Activated T-cell treated with anti-CD3 and anti-CD28 coated beads, Interleukin-2, amount 50 U/mL, for 4 hours (primary cell): ENCODE results near the gene PHF5A. TPM values are rescaled to one million over a fixed set of nuclear protein-coding genes. Genes with fewer than 3 reads are reported as not detected.
"Not testable (repeated sequence)": the region's sequence is repeated elsewhere in the genome, so short reads cannot be mapped to it uniquely, and the experiment has no call there.

Experiments
- ATAC-seq, 2 donors: fragments of 200-7000 bp; cut with Tn5 transposase; one replicate each; pipeline ENCODE4 v1.10.0; 2021
- DNase-seq: peaks from one replicate; pipeline ENCODE4 v3.0.0-alpha.2; 2020
- H3K27me3 Mint-ChIP-seq: one replicate; pipeline ENCODE4 v1.8.0; 2021; ENCODE audit warnings: low read depth, mixed read lengths
- H3K36me3 Mint-ChIP-seq: one replicate; pipeline ENCODE4 v1.8.0; 2022; ENCODE audit warnings: mixed read lengths; ENCODE audit not compliant: insufficient read depth
- H3K4me1 Mint-ChIP-seq: one replicate; pipeline ENCODE4 v1.8.0; 2021; ENCODE audit warnings: low read depth, mixed read lengths
- H3K4me3 Mint-ChIP-seq: one replicate; pipeline ENCODE4 v1.8.0; 2021; ENCODE audit warnings: mild to moderate bottlenecking, moderate library complexity, mixed read lengths
- H3K9me3 Mint-ChIP-seq: one replicate; pipeline ENCODE4 v1.8.0; 2021; ENCODE audit warnings: mixed read lengths
- total RNA-seq, 3 donors: library from RNA; stranded (reverse); gene quantifications; one replicate each; pipeline ENCODE4 v1.2.1, GENCODE V29; 2021

The PHF5A gene
- total RNA-seq, 3 donors from 2014 or later, result 138 to 164 (median 144) TPM

- Mint-ChIP-seq H3K27me3 (no peaks in the 10 kb centered on the region), H3K4me3 (peak within 1 kb of the TSS; percentile 97), H3K4me1 (peaks cover 18% of the 10 kb centered on the region), H3K9me3 (no peaks in the 10 kb centered on the region), H3K36me3 (peaks cover 9% of the 10 kb centered on the region)
- ATAC-seq (peak; percentile 53 to 56), DNase-seq (peak; percentile 92)
Observed at GRCh38 chr22:41446639-41447434, 21.7 kb downstream of the PHF5A start, which contains the start of gene TOB2. TSS of gene TOB2 (minus strand) at chr22:41446801. CDS start at chr22:41437345, 9,456 bp downstream.

GRCh38 chr22:41446057-41446501 lies 22.4 kb downstream of the PHF5A start:
- Mint-ChIP-seq H3K27me3 (no peaks in the 10 kb centered on the region), H3K9me3 (no peaks in the 10 kb centered on the region), H3K36me3 (peaks cover 9% of the 10 kb centered on the region), H3K4me3 (peak overlapping the region; percentile 97), H3K4me1 (peaks cover 21% of the 10 kb centered on the region)
- DNase-seq (no peak), ATAC-seq (no peak)

GRCh38 chr22:41445129-41446056 lies 23.1 kb downstream of the PHF5A start:
- DNase-seq (no peak), ATAC-seq (no peak)
- peaks cover 22% of the 10 kb centered on the region for H3K4me1 Mint-ChIP-seq
- H3K27me3 Mint-ChIP-seq, result no peaks in the 10 kb centered on the region
- peak overlapping the region; percentile 97 for H3K4me3 Mint-ChIP-seq
- no peaks in the 10 kb centered on the region for H3K9me3 Mint-ChIP-seq
- H3K36me3 Mint-ChIP-seq, result peaks cover 9% of the 10 kb centered on the region

GRCh38 chr22:41444360-41445128 lies 23.9 kb downstream of the PHF5A start:
- H3K4me3 Mint-ChIP-seq, result peak overlapping the region; percentile 97
- ATAC-seq (peak; percentile 47), DNase-seq (peak; percentile 77)
- H3K27me3 Mint-ChIP-seq, result no peaks in the 10 kb centered on the region
- H3K4me1 Mint-ChIP-seq, result peaks cover 22% of the 10 kb centered on the region
- no peaks in the 10 kb centered on the region for H3K9me3 Mint-ChIP-seq
- H3K36me3 Mint-ChIP-seq, result peaks cover 9% of the 10 kb centered on the region

GRCh38 chr22:41442240-41442792 lies 26.2 kb downstream of the PHF5A start:
- Mint-ChIP-seq H3K4me3 (no peak overlapping the region), H3K4me1 (peaks cover 18% of the 10 kb centered on the region), H3K9me3 (no peaks in the 10 kb centered on the region), H3K27me3 (no peaks in the 10 kb centered on the region), H3K36me3 (peaks cover 11% of the 10 kb centered on the region)
- no peak for ATAC-seq
- no peak for DNase-seq

GRCh38 chr22:41440511-41440910 lies 28.0 kb downstream of the PHF5A start:
- not testable (repeated sequence) for DNase-seq, ATAC-seq, H3K27me3 Mint-ChIP-seq, H3K4me3 Mint-ChIP-seq, H3K9me3 Mint-ChIP-seq
- Mint-ChIP-seq H3K4me1 (peaks cover 18% of the 10 kb centered on the region), H3K36me3 (peaks cover 26% of the 10 kb centered on the region)

GRCh38 chr22:41437198-41437597 lies 31.3 kb downstream of the PHF5A start:
- H3K9me3 Mint-ChIP-seq, result no peaks in the 10 kb centered on the region
- H3K36me3 Mint-ChIP-seq, result peaks cover 19% of the 10 kb centered on the region
- no peak for ATAC-seq

GRCh38 chr22:41436322-41437113 lies 32.0 kb downstream of the PHF5A start:
- H3K4me3 Mint-ChIP-seq, result no peak overlapping the region
- H3K9me3 Mint-ChIP-seq, result no peaks in the 10 kb centered on the region
- H3K4me1 Mint-ChIP-seq, result peaks cover 6% of the 10 kb centered on the region
- no peak for ATAC-seq
- no peaks in the 10 kb centered on the region for H3K27me3 Mint-ChIP-seq
- no peak for DNase-seq
- peaks cover 18% of the 10 kb centered on the region for H3K36me3 Mint-ChIP-seq

More at GRCh38 chr22:41437198-41437597, 31.3 kb downstream of the PHF5A start:
- H3K27me3 Mint-ChIP-seq, result no peaks in the 10 kb centered on the region
- peaks cover 8% of the 10 kb centered on the region for H3K4me1 Mint-ChIP-seq
- no peak overlapping the region for H3K4me3 Mint-ChIP-seq
- no peak for DNase-seq

GRCh38 chr22:41435560-41435959 lies 32.9 kb downstream of the PHF5A start:
- ATAC-seq (no peak), DNase-seq (no peak)
- Mint-ChIP-seq H3K9me3 (no peaks in the 10 kb centered on the region), H3K36me3 (peaks cover 24% of the 10 kb centered on the region), H3K27me3 (no peaks in the 10 kb centered on the region), H3K4me3 (no peak overlapping the region), H3K4me1 (peaks cover 3% of the 10 kb centered on the region)

- not testable (repeated sequence) for H3K4me1 Mint-ChIP-seq, H3K9me3 Mint-ChIP-seq, H3K4me3 Mint-ChIP-seq, ATAC-seq, DNase-seq, H3K27me3 Mint-ChIP-seq
- H3K36me3 Mint-ChIP-seq, result peaks cover 24% of the 10 kb centered on the region
Observed at GRCh38 chr22:41434361-41435003, 34.0 kb downstream of the PHF5A start.

GRCh38 chr22:41433480-41433879 lies 35.0 kb downstream of the PHF5A start:
- not testable (repeated sequence) for H3K27me3 Mint-ChIP-seq, H3K4me1 Mint-ChIP-seq, H3K4me3 Mint-ChIP-seq, DNase-seq, ATAC-seq, H3K9me3 Mint-ChIP-seq
- H3K36me3 Mint-ChIP-seq, result peaks cover 24% of the 10 kb centered on the region

- H3K4me3 Mint-ChIP-seq, result no peak overlapping the region
Observed at GRCh38 chr22:41431656-41432055, 36.8 kb downstream of the PHF5A start.

GRCh38 chr22:41429951-41430332 lies 38.5 kb downstream of the PHF5A start:
- Mint-ChIP-seq H3K9me3 (no peaks in the 10 kb centered on the region), H3K4me1 (peaks cover 13% of the 10 kb centered on the region), H3K36me3 (peaks cover 13% of the 10 kb centered on the region), H3K27me3 (no peaks in the 10 kb centered on the region), H3K4me3 (no peak overlapping the region)
- no peak for ATAC-seq
- no peak for DNase-seq

More at GRCh38 chr22:41431656-41432055, 36.8 kb downstream of the PHF5A start:
- Mint-ChIP-seq H3K9me3 (no peaks in the 10 kb centered on the region), H3K4me1 (peaks cover 3% of the 10 kb centered on the region), H3K36me3 (peaks cover 20% of the 10 kb centered on the region), H3K27me3 (no peaks in the 10 kb centered on the region)
- ATAC-seq (no peak), DNase-seq (no peak)
